Mesenchymal stem cell (in vitro differentiated cells and primary cell): ENCODE measurements around the gene TMEM130.
A peak's percentile ranks its signal among the peaks of the same experiment; 100 is the strongest.

Source experiments
- DNase-seq: peaks from one replicate; pipeline ENCODE4 v3.0.0-alpha.2; 2013
- H2AFZ ChIP-seq: one replicate; pipeline ENCODE4 v1.6.1; 2013; ENCODE audit warnings: low read depth, mild to moderate bottlenecking, control low read depth, inconsistent platforms, low read length, moderate library complexity
- H2AK5ac ChIP-seq: 2 replicates; pipeline ENCODE4 v1.6.1; 2013; ENCODE audit warnings: low read length, moderate library complexity, mild to moderate bottlenecking, inconsistent platforms; ENCODE audit not compliant: severe bottlenecking
- H2BK120ac ChIP-seq: one replicate; pipeline ENCODE4 v1.6.1; 2013; ENCODE audit warnings: low read depth, mild to moderate bottlenecking, inconsistent platforms, low read length, moderate library complexity
- H2BK12ac ChIP-seq, 2 experiments: one replicate each; pipeline ENCODE4 v1.6.1; 2013; ENCODE audit warnings: inconsistent platforms in 2 of 2, low read length in 2 of 2, mild to moderate bottlenecking in 2 of 2, moderate library complexity in 2 of 2, control low read depth in 1 of 2
- H2BK15ac ChIP-seq: one replicate; pipeline ENCODE4 v1.6.1; 2013; ENCODE audit warnings: mild to moderate bottlenecking, low read depth, inconsistent platforms; ENCODE audit not compliant: poor library complexity, severe bottlenecking
- H2BK5ac ChIP-seq: 2 replicates; pipeline ENCODE4 v1.6.1; 2013; ENCODE audit warnings: low read depth, mild to moderate bottlenecking, low read length, control low read depth, inconsistent platforms; ENCODE audit not compliant: poor library complexity, severe bottlenecking
- H3K14ac ChIP-seq, 2 experiments: one replicate each; pipeline ENCODE4 v1.6.1; 2013; ENCODE audit warnings: inconsistent platforms in 2 of 2, low read length in 2 of 2, control low read depth in 1 of 2, mild to moderate bottlenecking in 1 of 2, moderate library complexity in 1 of 2
- H3K18ac ChIP-seq, 2 experiments: one replicate each; pipeline ENCODE4 v1.6.1; 2013; ENCODE audit warnings: inconsistent platforms in 2 of 2, low read length in 2 of 2, control low read depth in 1 of 2, low read depth in 1 of 2, mild to moderate bottlenecking in 1 of 2
- H3K23ac ChIP-seq, 2 experiments: one replicate each; pipeline ENCODE4 v1.6.1; 2013; ENCODE audit warnings: inconsistent platforms in 2 of 2, low read length in 2 of 2, mild to moderate bottlenecking in 2 of 2, moderate library complexity in 2 of 2, control low read depth in 1 of 2
- H3K27ac ChIP-seq: 2 replicates; pipeline ENCODE4 v1.5.1; 2013; ENCODE audit warnings: mild to moderate bottlenecking, moderate library complexity, low read length, control low read depth, inconsistent platforms; ENCODE audit not compliant: poor library complexity, severe bottlenecking
- H3K27me3 ChIP-seq, 2 experiments: 2 replicates each; pipeline versions ENCODE4 v1.6.1 to v1.7.0; 2013; ENCODE audit warnings: low read length in 2 of 2, mild to moderate bottlenecking in 2 of 2, moderate library complexity in 2 of 2, control low read depth in 1 of 2, inconsistent platforms in 1 of 2; ENCODE audit not compliant: control insufficient read depth in 1 of 2, insufficient read depth in 1 of 2
- H3K36me3 ChIP-seq, 2 experiments: 2 replicates each; pipeline versions ENCODE4 v1.6.1 to v1.7.0; 2013; ENCODE audit warnings: low read length in 2 of 2, control low read depth in 1 of 2, inconsistent platforms in 1 of 2, low read depth in 1 of 2, mild to moderate bottlenecking in 1 of 2; ENCODE audit not compliant: insufficient read depth in 2 of 2, control insufficient read depth in 1 of 2
- H3K4ac ChIP-seq, 2 experiments: one replicate each; pipeline ENCODE4 v1.6.1; 2013; ENCODE audit warnings: inconsistent platforms in 2 of 2, low read length in 2 of 2, mild to moderate bottlenecking in 2 of 2, moderate library complexity in 2 of 2, control low read depth in 1 of 2, low read depth in 1 of 2
- H3K4me1 ChIP-seq: 2 replicates; pipeline ENCODE4 v1.6.1; 2013; ENCODE audit warnings: low read depth, low read length, control low read depth; ENCODE audit not compliant: control insufficient read depth, insufficient read depth
- H3K4me2 ChIP-seq: 2 replicates; pipeline ENCODE4 v1.6.1; 2013; ENCODE audit warnings: low read length, mild to moderate bottlenecking, inconsistent platforms; ENCODE audit not compliant: poor library complexity, severe bottlenecking
- H3K4me3 ChIP-seq, 2 experiments: 2 replicates each; pipeline versions ENCODE4 v1.5.1 to v1.7.0; 2013; ENCODE audit warnings: low read length in 2 of 2, mild to moderate bottlenecking in 2 of 2, control low read depth in 1 of 2, low read depth in 1 of 2; ENCODE audit not compliant: insufficient read depth in 1 of 2
- H3K79me1 ChIP-seq: replicated peaks from 2 replicates; pipeline ENCODE4 v1.6.1; 2013; ENCODE audit warnings: mild to moderate bottlenecking, control low read depth, low read length, inconsistent platforms; ENCODE audit not compliant: poor library complexity, severe bottlenecking
- H3K9ac ChIP-seq: 2 replicates; pipeline ENCODE4 v1.7.0; 2013; ENCODE audit warnings: mild to moderate bottlenecking, low read length, moderate library complexity
- H3K9me3 ChIP-seq: 2 replicates; pipeline ENCODE4 v1.7.0; 2013; ENCODE audit warnings: mild to moderate bottlenecking, low read length; ENCODE audit not compliant: control insufficient read depth
- H4K8ac ChIP-seq: one replicate; pipeline ENCODE4 v1.6.1; 2013; ENCODE audit warnings: inconsistent platforms, mild to moderate bottlenecking, low read length, moderate library complexity
- H4K91ac ChIP-seq: one replicate; pipeline ENCODE4 v1.6.1; 2013; ENCODE audit warnings: mild to moderate bottlenecking, low read length, inconsistent platforms
- WGBS: methylation state at CpG from one replicate; pipeline ENCODE4 v1.1.7; 2013; ENCODE audit warnings: mixed read lengths; 5-methylcytosine and 5-hydroxymethylcytosine counted together

TMEM130 gene

GRCh38 chr7:98805956-98806838 lies 63.6 kb downstream of the TMEM130 start:
- no peak overlapping the region for H3K4me3 ChIP-seq
- H2BK15ac ChIP-seq, result no peak overlapping the region
- no peak overlapping the region for H3K4me2 ChIP-seq
- H2AK5ac ChIP-seq, result no peak overlapping the region
- H3K27ac ChIP-seq, result no peak overlapping the region
- peaks cover 0 to 28% of the 10 kb centered on the region in 2 experiments for H3K27me3 ChIP-seq
- H3K14ac ChIP-seq, result no peak overlapping the region
- WGBS, result 63% methylated on average over 3 of the region's 3 CpGs
- H3K9ac ChIP-seq, result no peak overlapping the region
- H2BK120ac ChIP-seq, result no peak overlapping the region
- no peaks in the 10 kb centered on the region for H3K36me3 ChIP-seq
- no peak overlapping the region for H2AFZ ChIP-seq
- H4K91ac ChIP-seq, result no peak overlapping the region
- DNase-seq, result no peak
- H3K23ac ChIP-seq, result no peak overlapping the region
- H3K79me1 ChIP-seq, result no peaks in the 10 kb centered on the region
- peaks cover 3% of the 10 kb centered on the region for H3K9me3 ChIP-seq
- H3K4me1 ChIP-seq, result no peaks in the 10 kb centered on the region
- H2BK5ac ChIP-seq, result no peak overlapping the region
- no peak overlapping the region for H4K8ac ChIP-seq
- H3K4ac ChIP-seq, result no peak overlapping the region
- H3K18ac ChIP-seq, result no peak overlapping the region
- no peak overlapping the region for H2BK12ac ChIP-seq

DNA sequence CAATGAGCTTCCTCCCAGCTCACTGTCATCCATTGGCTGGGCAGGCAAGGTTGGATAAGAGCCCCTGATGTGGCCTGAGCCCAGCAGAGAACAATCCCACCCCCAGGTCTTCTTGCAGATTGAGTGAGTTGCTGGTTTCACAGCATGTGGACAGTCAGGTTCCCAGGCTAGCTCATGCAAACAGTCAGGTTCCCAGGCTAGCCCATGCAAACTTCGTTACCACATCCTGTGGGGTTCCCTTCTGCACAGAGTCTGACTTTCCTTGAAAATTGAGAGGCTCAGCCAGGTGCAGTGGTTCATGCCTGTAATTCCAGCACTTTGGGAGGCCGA lies 67.1 kb downstream of the TMEM130 start:
- Histone ChIP-seq H3K27ac (no peak overlapping the region), H3K79me1 (no peaks in the 10 kb centered on the region), H3K27me3 (peaks cover 0 to 17% of the 10 kb centered on the region in 2 experiments), H2BK12ac (no peak overlapping the region), H3K9ac (no peak overlapping the region), H2BK15ac (no peak overlapping the region), H3K4me2 (no peak overlapping the region), H4K91ac (no peak overlapping the region), H3K9me3 (peaks cover 17% of the 10 kb centered on the region), H3K4me3 (no peak overlapping the region), H3K23ac (no peak overlapping the region), H3K18ac (no peak overlapping the region), H3K36me3 (no peaks in the 10 kb centered on the region), H4K8ac (no peak overlapping the region), H2AK5ac (no peak overlapping the region), H2AFZ (no peak overlapping the region), H3K4ac (no peak overlapping the region), H3K14ac (no peak overlapping the region), H2BK5ac (no peak overlapping the region), H2BK120ac (no peak overlapping the region), H3K4me1 (no peaks in the 10 kb centered on the region)
- DNase-seq, result no peak
- 84% methylated on average over 2 of the region's 2 CpGs for WGBS

GRCh38 chr7:98802088-98802780 lies 67.6 kb downstream of the TMEM130 start:
- no peak overlapping the region for H2AFZ ChIP-seq
- no peak overlapping the region for H3K23ac ChIP-seq
- H4K8ac ChIP-seq, result no peak overlapping the region
- H3K9me3 ChIP-seq, result peaks cover 17% of the 10 kb centered on the region
- 35% methylated on average over 6 of the region's 7 CpGs for WGBS
- H2BK15ac ChIP-seq, result no peak overlapping the region
- H3K27me3 ChIP-seq, result peaks cover 0 to 17% of the 10 kb centered on the region in 2 experiments
- H2BK5ac ChIP-seq, result no peak overlapping the region
- no peaks in the 10 kb centered on the region for H3K36me3 ChIP-seq
- peak overlapping the region; percentile 19 for H3K9ac ChIP-seq
- H3K4me3 ChIP-seq, result no peak overlapping the region
- H3K27ac ChIP-seq, result no peak overlapping the region
- no peak overlapping the region for H2AK5ac ChIP-seq
- no peak overlapping the region for H4K91ac ChIP-seq
- no peak overlapping the region for H3K4me2 ChIP-seq
- H2BK12ac ChIP-seq, result no peak overlapping the region
- H3K4me1 ChIP-seq, result no peaks in the 10 kb centered on the region
- DNase-seq, result peak; percentile 43
- H2BK120ac ChIP-seq, result no peak overlapping the region
- no peak overlapping the region for H3K18ac ChIP-seq
- no peaks in the 10 kb centered on the region for H3K79me1 ChIP-seq
- no peak overlapping the region for H3K14ac ChIP-seq
- H3K4ac ChIP-seq, result no peak overlapping the region

DNA sequence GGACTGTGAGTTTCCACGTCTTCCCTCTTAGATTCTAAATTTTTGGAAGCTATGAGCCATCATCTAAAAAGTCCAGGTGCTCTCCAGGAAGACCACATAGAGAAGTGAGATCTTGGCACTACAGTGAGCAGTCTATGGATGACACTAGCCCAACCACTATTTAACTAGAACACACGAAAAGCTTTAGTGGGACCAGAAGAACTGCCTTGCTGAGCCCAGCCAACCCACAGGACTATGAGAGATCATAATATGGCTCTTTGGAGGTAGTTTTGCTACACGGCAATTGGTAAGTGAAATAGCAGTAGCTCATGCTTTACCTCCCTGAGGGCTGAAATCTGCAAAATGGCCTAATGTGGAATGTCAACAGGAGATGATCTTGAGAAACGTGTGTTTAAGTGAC lies 68.8 kb downstream of the TMEM130 start:
- Histone ChIP-seq H3K4ac (no peak overlapping the region), H2BK12ac (no peak overlapping the region), H2AK5ac (no peak overlapping the region), H3K36me3 (no peaks in the 10 kb centered on the region), H3K14ac (no peak overlapping the region), H3K18ac (no peak overlapping the region), H3K4me1 (no peaks in the 10 kb centered on the region), H3K23ac (no peak overlapping the region), H2BK15ac (no peak overlapping the region), H2BK120ac (no peak overlapping the region), H2BK5ac (no peak overlapping the region), H3K27me3 (peaks cover 0 to 13% of the 10 kb centered on the region in 2 experiments), H3K9me3 (peaks cover 17% of the 10 kb centered on the region), H3K79me1 (no peaks in the 10 kb centered on the region), H2AFZ (no peak overlapping the region), H3K4me3 (no peak overlapping the region), H4K91ac (no peak overlapping the region), H3K4me2 (no peak overlapping the region), H3K27ac (no peak overlapping the region), H3K9ac (no peak overlapping the region), H4K8ac (no peak overlapping the region)
- DNase-seq, result no peak
- 74% methylated on average over 4 of the region's 4 CpGs for WGBS
